ENCODE measurements around the gene GRIK1. TPM values are rescaled to one million over a fixed set of nuclear protein-coding genes. Genes with fewer than 3 reads are reported as not detected.

Gene GRIK1
- total RNA-seq, 3 donors from 2014 or later: 0.38 to 0.41 TPM; not detected in 1

DNA sequence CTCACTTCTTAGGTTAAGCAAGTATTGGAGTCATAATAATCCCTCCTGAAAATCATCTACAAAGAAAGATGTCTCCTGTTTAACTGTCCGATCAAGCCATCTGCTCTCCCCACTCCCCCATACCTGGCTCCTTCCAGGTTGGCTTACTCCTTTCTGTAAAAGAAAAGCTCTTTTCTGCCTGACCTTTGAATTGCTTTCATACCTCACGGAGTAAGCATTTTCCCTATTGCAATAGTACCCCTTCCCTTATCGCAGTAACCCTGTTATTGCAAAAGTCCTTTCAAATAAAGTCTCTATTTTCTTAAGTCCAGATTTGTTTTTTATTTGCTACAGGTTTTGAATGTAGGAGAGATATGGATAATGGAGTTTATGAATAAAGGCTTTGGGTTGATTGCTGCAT is 150.4 kb downstream of the GRIK1 start:
- intact Hi-C loops (cut with DNase I, micrococcal nuclease): no loop called here
- no peak for ATAC-seq
- DNase-seq: no peak
- H3K9me3 ChIP-seq: no peaks in the 10 kb centered on the region
- no peaks in the 10 kb centered on the region for H3K36me3 ChIP-seq (ENCODE audit: low read depth)
- H3K4me1 ChIP-seq (ENCODE audit: low read depth): no peaks in the 10 kb centered on the region
- H3K4me3 ChIP-seq: no peak overlapping the region
- TF ChIP-seq, protein P1, sequence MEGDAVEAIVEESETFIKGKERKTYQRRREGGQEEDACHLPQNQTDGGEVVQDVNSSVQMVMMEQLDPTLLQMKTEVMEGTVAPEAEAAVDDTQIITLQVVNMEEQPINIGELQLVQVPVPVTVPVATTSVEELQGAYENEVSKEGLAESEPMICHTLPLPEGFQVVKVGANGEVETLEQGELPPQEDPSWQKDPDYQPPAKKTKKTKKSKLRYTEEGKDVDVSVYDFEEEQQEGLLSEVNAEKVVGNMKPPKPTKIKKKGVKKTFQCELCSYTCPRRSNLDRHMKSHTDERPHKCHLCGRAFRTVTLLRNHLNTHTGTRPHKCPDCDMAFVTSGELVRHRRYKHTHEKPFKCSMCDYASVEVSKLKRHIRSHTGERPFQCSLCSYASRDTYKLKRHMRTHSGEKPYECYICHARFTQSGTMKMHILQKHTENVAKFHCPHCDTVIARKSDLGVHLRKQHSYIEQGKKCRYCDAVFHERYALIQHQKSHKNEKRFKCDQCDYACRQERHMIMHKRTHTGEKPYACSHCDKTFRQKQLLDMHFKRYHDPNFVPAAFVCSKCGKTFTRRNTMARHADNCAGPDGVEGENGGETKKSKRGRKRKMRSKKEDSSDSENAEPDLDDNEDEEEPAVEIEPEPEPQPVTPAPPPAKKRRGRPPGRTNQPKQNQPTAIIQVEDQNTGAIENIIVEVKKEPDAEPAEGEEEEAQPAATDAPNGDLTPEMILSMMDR (IDR thresholded peaks at IDR 0.05): no peak

DNA sequence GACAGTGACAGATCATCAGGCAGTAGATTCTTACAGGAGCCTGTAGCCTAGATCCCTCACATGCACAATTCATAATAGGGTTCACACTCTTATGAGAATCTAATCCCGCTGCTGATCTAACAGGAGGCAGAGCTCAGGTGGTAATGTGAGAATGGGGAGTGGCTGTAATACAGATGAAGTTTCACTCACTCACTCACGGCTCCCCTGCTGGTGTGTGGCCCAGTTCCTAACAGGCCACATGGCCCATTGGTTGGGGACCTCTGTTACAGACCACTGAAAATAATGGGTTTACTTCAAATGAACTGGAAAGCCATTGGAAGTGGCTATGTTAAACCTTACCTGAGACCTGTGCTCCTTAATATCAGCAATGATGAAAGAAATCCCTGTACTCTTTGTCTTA is 151.0 kb downstream of the GRIK1 start:
- no peak for ATAC-seq
- no peaks in the 10 kb centered on the region for H3K9me3 ChIP-seq
- no peaks in the 10 kb centered on the region for H3K4me1 ChIP-seq (ENCODE audit: low read depth)
- no peak for DNase-seq
- no peaks in the 10 kb centered on the region for H3K36me3 ChIP-seq (ENCODE audit: low read depth)
- TF ChIP-seq, protein P1 (IDR thresholded peaks at IDR 0.05): no peak
- intact Hi-C loops (cut with DNase I, micrococcal nuclease): no loop called here
- H3K4me3 ChIP-seq: no peak overlapping the region

DNA sequence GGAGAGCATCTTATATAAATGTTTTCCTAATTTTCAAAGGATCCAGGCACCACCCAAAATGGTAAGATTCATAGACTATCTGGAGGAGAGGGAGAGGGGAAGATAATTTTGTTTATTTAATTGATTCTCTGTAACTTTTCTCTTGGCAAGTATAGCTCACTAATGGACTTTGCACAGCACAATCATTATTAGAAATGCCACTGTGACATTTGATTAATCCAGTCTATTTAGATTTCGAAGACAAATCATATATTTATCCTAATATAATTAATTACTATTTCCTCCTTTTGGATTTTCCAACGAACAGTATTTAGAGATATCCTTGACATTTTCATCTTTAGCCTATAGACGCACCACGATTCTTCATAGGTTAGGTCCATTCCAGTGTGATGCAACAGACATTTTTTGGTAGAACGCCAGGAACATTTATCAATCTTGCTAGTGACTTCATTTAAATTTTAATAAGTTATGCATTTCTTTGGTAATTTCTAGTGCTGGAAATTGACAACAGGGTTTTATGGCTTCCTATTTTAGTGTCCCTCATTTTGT is 152.4 kb downstream of the GRIK1 start:
- intact Hi-C loops (cut with DNase I, micrococcal nuclease): no loop called here
- no peak overlapping the region for H3K4me3 ChIP-seq
- H3K4me1 ChIP-seq (ENCODE audit: low read depth): no peaks in the 10 kb centered on the region
- no peaks in the 10 kb centered on the region for H3K9me3 ChIP-seq
- no peaks in the 10 kb centered on the region for H3K36me3 ChIP-seq (ENCODE audit: low read depth)
- TF ChIP-seq, protein P1 (IDR thresholded peaks at IDR 0.05): no peak
- no peak for DNase-seq
- ATAC-seq: no peak

DNA sequence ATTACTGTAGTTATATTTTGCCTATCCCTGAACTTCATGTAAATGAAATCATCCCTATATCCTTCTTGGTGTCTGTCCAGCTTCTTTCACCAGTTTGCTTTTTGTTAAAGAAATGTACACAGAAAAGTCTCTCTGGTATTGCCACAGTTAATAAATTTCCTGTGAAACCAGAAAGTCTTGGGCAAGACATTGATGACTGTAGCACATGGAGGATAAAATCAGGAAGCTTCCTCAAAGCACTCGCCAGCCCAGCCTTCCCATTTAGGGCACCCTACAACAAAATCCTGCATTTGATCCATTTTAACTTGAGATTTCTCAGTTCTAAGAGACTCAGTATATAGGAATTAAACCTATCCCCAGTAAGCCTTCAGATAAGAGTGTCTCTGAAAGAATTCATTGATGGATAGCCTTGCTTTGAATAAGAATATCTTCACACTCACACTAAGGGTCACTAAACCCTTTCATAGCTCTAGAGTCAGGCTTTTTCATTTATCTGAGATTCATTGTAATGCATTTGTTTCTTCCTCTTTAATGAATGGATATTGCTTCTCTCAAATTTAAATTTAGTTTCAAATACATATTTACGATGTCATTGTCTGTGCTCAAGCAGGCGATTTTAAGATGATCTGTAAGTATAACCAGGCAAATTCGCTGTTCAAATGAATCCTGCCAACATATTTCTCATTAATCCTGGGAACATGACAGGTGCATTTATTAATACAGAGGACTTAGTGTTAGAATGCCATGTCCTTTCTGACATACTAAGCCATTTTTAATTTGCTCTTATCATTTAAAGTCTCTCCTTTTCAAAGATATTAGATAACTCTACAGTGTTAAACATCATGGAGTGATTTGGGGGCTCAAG is 153.1 kb downstream of the GRIK1 start:
- TF ChIP-seq, protein P1 (IDR thresholded peaks at IDR 0.05): no peak
- no peak for DNase-seq
- Histone ChIP-seq H3K36me3 (ENCODE audit: low read depth) (no peaks in the 10 kb centered on the region), H3K9me3 (no peaks in the 10 kb centered on the region), H3K4me3 (no peak overlapping the region), H3K4me1 (ENCODE audit: low read depth) (no peaks in the 10 kb centered on the region)
- intact Hi-C loops (cut with DNase I, micrococcal nuclease): no loop called here
- ATAC-seq: no peak

DNA sequence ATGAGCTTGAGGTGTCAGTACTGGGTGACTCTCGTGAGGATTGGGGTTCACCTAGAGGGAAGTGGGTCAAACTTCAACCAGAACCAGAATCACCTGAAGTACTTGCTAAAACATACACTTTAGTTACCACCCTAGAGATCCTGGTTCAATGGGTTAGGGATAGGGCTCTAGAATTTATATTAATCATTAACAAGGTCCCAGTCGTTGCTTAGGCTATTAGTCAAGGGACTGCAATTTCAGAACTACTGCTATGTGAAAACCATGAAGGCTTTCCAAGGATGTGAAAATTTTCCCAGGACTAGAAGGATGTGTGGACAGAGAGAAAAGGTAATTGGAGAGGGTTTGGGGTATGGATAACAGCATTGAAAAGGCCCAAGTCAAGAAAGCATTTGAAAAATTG is 162.6 kb downstream of the GRIK1 start:
- H3K36me3 ChIP-seq (ENCODE audit: low read depth): no peaks in the 10 kb centered on the region
- no peaks in the 10 kb centered on the region for H3K9me3 ChIP-seq
- TF ChIP-seq, protein P1 (IDR thresholded peaks at IDR 0.05): no peak
- intact Hi-C loops (cut with DNase I, micrococcal nuclease): no loop called here
- no peak for DNase-seq
- H3K4me3 ChIP-seq: no peak overlapping the region
- ATAC-seq: no peak
- H3K4me1 ChIP-seq (ENCODE audit: low read depth): no peaks in the 10 kb centered on the region

Data from mucosa of descending colon (tissue), 3 donors.